HG02852 (cell line): ENCODE data around the gene DHRS2.

ENCODE experiments used
- ATAC-seq: cut with Tn5 transposase; IDR thresholded peaks from one replicate; pipeline ENCODE4 v1.9.1; 2021; ENCODE audit warnings: mild to moderate bottlenecking, moderate library complexity; ENCODE audit not compliant: unreplicated experiment

The DHRS2 gene

GRCh38 chr14:23645812-23646647 is 9.9 kb downstream of the DHRS2 start:
- ATAC-seq: no peak

- ATAC-seq: no peak
Observed at GRCh38 chr14:23646648-23647549, 10.7 kb downstream of the DHRS2 start.

GRCh38 chr14:23647619-23648018 is 11.5 kb downstream of the DHRS2 start:
- ATAC-seq: no peak

- ATAC-seq: no peak
Observed at GRCh38 chr14:23648764-23649460, 12.7 kb downstream of the DHRS2 start.

GRCh38 chr14:23650506-23650905 is 14.3 kb downstream of the DHRS2 start:
- ATAC-seq: no peak

- ATAC-seq: no peak
Observed at GRCh38 chr14:23653051-23653450, 16.9 kb downstream of the DHRS2 start.

- ATAC-seq: no peak
Observed at GRCh38 chr14:23654231-23654630, 18.1 kb downstream of the DHRS2 start.

GRCh38 chr14:23657959-23658470 is 21.9 kb downstream of the DHRS2 start:
- no peak for ATAC-seq

GRCh38 chr14:23660290-23661226 is 24.4 kb downstream of the DHRS2 start:
- ATAC-seq: no peak

GRCh38 chr14:23661542-23661941 is 25.4 kb downstream of the DHRS2 start:
- no peak for ATAC-seq

- no peak for ATAC-seq
Observed at GRCh38 chr14:23663127-23663526, 27.0 kb downstream of the DHRS2 start.

GRCh38 chr14:23663711-23664110 is 27.5 kb downstream of the DHRS2 start:
- ATAC-seq: no peak

- ATAC-seq: no peak
Observed at GRCh38 chr14:23664207-23664885, 28.2 kb downstream of the DHRS2 start.

GRCh38 chr14:23665302-23666016 is 29.3 kb downstream of the DHRS2 start:
- no peak for ATAC-seq

GRCh38 chr14:23667134-23667533 is 31.0 kb downstream of the DHRS2 start:
- ATAC-seq: no peak

- no peak for ATAC-seq
Observed at GRCh38 chr14:23669441-23669840, 33.3 kb downstream of the DHRS2 start.

GRCh38 chr14:23670481-23670880 is 34.3 kb downstream of the DHRS2 start:
- no peak for ATAC-seq

GRCh38 chr14:23672200-23672599 is 36.0 kb downstream of the DHRS2 start:
- no peak for ATAC-seq

- ATAC-seq: no peak
Observed at GRCh38 chr14:23675337-23675736, 39.2 kb downstream of the DHRS2 start.
